GM19455 (cell line): ENCODE results near the gene STARD3NL.

Source experiments
- ATAC-seq: cut with Tn5 transposase; IDR thresholded peaks from one replicate; pipeline ENCODE4 v1.9.1; 2021; ENCODE audit not compliant: unreplicated experiment

The STARD3NL gene

GRCh38 chr7:38182450-38182849 is 4.4 kb downstream of the STARD3NL start:
- no peak for ATAC-seq

GRCh38 chr7:38185395-38186307 is 7.6 kb downstream of the STARD3NL start:
- no peak for ATAC-seq

- ATAC-seq: no peak
Observed at GRCh38 chr7:38186593-38187314, 8.7 kb downstream of the STARD3NL start.

GRCh38 chr7:38187794-38188440 is 9.9 kb downstream of the STARD3NL start:
- ATAC-seq: no peak

- ATAC-seq: no peak
Observed at GRCh38 chr7:38189231-38189938, 11.3 kb downstream of the STARD3NL start.

GRCh38 chr7:38190011-38190410 is 12.0 kb downstream of the STARD3NL start:
- ATAC-seq: no peak

GRCh38 chr7:38191791-38192190 is 13.7 kb downstream of the STARD3NL start:
- ATAC-seq: no peak

GRCh38 chr7:38192327-38192726 is 14.3 kb downstream of the STARD3NL start:
- no peak for ATAC-seq

GRCh38 chr7:38195804-38196595 is 18.0 kb downstream of the STARD3NL start:
- ATAC-seq: no peak

GRCh38 chr7:38198366-38198765 is 20.3 kb downstream of the STARD3NL start:
- no peak for ATAC-seq

- no peak for ATAC-seq
Observed at GRCh38 chr7:38199154-38199553, 21.1 kb downstream of the STARD3NL start.

GRCh38 chr7:38199782-38200181 is 21.7 kb downstream of the STARD3NL start:
- ATAC-seq: no peak

- ATAC-seq: no peak
Observed at GRCh38 chr7:38206071-38206470, 28.0 kb downstream of the STARD3NL start.

- no peak for ATAC-seq
Observed at GRCh38 chr7:38207843-38208242, 29.8 kb downstream of the STARD3NL start.

- ATAC-seq: no peak
Observed at GRCh38 chr7:38211486-38211885, 33.4 kb downstream of the STARD3NL start.

- no peak for ATAC-seq
Observed at GRCh38 chr7:38211940-38212339, 33.9 kb downstream of the STARD3NL start.

GRCh38 chr7:38215115-38215514 is 37.1 kb downstream of the STARD3NL start:
- ATAC-seq: no peak

GRCh38 chr7:38215735-38216670 is 38.0 kb downstream of the STARD3NL start:
- ATAC-seq: peak; percentile 95

- no peak for ATAC-seq
Observed at GRCh38 chr7:38217672-38218071, 39.6 kb downstream of the STARD3NL start.
